ENCODE data around the gene NFATC3.
"Not testable (repeated sequence)": the region's sequence is repeated elsewhere in the genome, so short reads cannot be mapped to it uniquely, and the experiment has no call there.

NFATC3 gene

DNA sequence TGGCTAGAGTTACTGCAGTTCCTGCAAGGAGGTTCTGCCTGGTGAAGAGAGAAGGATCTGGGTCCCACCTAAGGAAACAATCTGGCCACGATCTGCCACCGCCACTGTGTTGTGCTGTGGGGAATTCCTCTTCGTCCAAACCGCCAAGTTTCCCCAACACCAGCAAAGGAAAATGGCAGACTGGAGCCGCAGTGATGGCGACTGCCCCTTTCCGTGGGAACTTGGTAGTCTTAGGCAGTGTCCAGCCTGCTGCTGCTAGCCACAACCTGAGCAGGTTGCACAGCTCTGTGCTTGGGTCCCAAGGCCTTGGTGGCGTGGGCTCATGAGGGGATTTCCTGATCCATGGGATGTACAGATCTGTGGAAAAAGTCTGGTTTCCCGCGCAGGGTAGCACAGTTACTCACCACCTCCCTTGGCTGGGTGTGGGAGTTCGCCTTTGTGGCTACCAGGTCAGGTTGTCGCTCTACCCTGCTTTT is 28.6 kb downstream of the NFATC3 start:
- Mint-ChIP-seq H3K4me3 (no peak overlapping the region), H3K36me3 (peaks cover 36% of the 10 kb centered on the region), H3K4me1 (peaks cover 69% of the 10 kb centered on the region), H3K27ac (no peak overlapping the region), H3K9me3 (peaks cover 17% of the 10 kb centered on the region), H3K27me3 (no peaks in the 10 kb centered on the region)
- ATAC-seq: no peak

- H3K36me3 Mint-ChIP-seq: peaks cover 24% of the 10 kb centered on the region
- peaks cover 71% of the 10 kb centered on the region for H3K4me1 Mint-ChIP-seq
- H3K27me3 Mint-ChIP-seq, H3K4me3 Mint-ChIP-seq, ATAC-seq, H3K27ac Mint-ChIP-seq: not testable (repeated sequence)
- H3K9me3 Mint-ChIP-seq: peaks cover 11% of the 10 kb centered on the region
Measured at GRCh38 chr16:68114939-68115338, 29.8 kb downstream of the NFATC3 start.

DNA sequence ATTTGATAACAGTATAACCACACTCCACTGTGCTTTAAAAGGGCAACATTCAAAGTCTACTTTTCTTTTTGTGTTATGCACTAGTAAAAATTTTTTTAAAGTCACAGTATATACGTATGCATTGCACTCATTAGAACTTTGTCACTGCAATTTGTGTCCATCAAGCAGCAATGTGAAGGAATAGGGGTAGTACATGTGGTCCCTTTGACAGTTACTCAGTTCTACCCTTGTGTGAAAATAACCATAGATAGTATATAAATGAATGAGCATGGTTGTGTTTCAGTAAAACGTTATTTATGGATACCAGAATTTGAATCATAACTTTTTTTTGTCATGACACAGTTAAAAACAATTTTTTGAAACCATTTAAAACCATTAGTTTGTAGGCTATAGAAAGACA is 30.7 kb downstream of the NFATC3 start:
- Mint-ChIP-seq H3K27me3 (no peaks in the 10 kb centered on the region), H3K4me3 (no peak overlapping the region), H3K9me3 (peaks cover 6% of the 10 kb centered on the region), H3K27ac (no peak overlapping the region), H3K36me3 (peaks cover 17% of the 10 kb centered on the region), H3K4me1 (peaks cover 68% of the 10 kb centered on the region)
- no peak for ATAC-seq

DNA sequence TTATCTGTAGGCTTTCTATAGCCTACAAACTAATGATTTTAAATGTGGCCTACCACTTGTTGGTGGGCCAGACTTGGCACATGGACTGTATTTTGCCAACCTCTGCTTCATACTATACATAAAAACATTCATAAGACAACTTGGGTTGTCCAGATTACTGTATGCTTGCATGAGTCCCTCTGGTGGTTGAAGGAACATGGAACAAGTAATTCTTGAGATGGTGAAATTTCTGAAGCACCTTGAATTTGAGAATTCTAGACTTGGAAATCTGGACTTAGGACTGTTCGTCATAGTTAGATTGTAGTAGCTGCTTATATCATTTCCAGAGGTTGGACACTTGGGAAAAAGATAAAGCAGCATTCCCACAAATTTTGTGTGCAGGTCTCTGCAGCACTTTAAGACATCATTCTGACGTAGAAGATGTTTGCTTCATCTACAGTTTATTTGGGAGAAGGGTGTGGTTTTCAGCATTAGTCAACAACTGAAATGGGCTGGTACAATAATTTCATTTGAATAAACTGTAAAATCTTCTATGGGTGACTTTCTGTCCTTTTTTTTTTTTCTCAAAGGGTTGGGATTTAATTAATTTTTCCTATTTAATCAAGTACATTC is 31.2 kb downstream of the NFATC3 start:
- Mint-ChIP-seq H3K27me3 (no peaks in the 10 kb centered on the region), H3K9me3 (peaks cover 3% of the 10 kb centered on the region), H3K27ac (no peak overlapping the region), H3K4me3 (no peak overlapping the region), H3K4me1 (peaks cover 63% of the 10 kb centered on the region), H3K36me3 (peaks cover 12% of the 10 kb centered on the region)
- no peak for ATAC-seq

- H3K27me3 Mint-ChIP-seq: no peaks in the 10 kb centered on the region
- no peak overlapping the region for H3K4me3 Mint-ChIP-seq
- no peaks in the 10 kb centered on the region for H3K9me3 Mint-ChIP-seq
- peaks cover 66% of the 10 kb centered on the region for H3K4me1 Mint-ChIP-seq
- peak overlapping the region; percentile 84 for H3K27ac Mint-ChIP-seq
- H3K36me3 Mint-ChIP-seq: peaks cover 14% of the 10 kb centered on the region
- no peak for ATAC-seq
Measured at GRCh38 chr16:68117884-68118283, 32.7 kb downstream of the NFATC3 start.

GRCh38 chr16:68118954-68119353 is 33.8 kb downstream of the NFATC3 start:
- H3K27me3 Mint-ChIP-seq, H3K9me3 Mint-ChIP-seq: not testable (repeated sequence)
- Mint-ChIP-seq H3K27ac (peak overlapping the region; percentile 84), H3K36me3 (peaks cover 13% of the 10 kb centered on the region), H3K4me3 (peak overlapping the region; percentile 9), H3K4me1 (peaks cover 59% of the 10 kb centered on the region)
- ATAC-seq: peak; percentile 83

- Mint-ChIP-seq H3K36me3 (peaks cover 13% of the 10 kb centered on the region), H3K4me1 (peaks cover 49% of the 10 kb centered on the region), H3K27ac (peak overlapping the region; percentile 84)
- H3K9me3 Mint-ChIP-seq, H3K4me3 Mint-ChIP-seq, ATAC-seq, H3K27me3 Mint-ChIP-seq: not testable (repeated sequence)
Measured at GRCh38 chr16:68120496-68120895, 35.3 kb downstream of the NFATC3 start.

DNA sequence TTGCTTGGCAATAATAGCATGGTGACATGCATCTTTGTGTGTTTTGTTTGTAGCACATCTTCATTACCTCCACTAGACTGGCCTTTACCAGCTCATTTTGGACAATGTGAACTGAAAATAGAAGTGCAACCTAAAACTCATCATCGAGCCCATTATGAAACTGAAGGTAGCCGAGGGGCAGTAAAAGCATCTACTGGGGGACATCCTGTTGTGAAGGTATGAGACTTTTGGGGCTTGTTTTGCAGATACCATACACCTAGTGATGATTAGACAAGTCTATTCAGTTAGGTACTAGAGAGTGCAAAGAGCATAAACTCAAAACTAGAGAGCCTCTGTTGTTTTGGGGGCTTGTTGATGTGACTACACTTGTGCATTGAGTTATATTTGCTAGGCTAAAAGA is 41.2 kb downstream of the NFATC3 start:
- Mint-ChIP-seq H3K9me3 (no peaks in the 10 kb centered on the region), H3K4me1 (peaks cover 50% of the 10 kb centered on the region), H3K27me3 (no peaks in the 10 kb centered on the region), H3K4me3 (no peak overlapping the region), H3K36me3 (peaks cover 27% of the 10 kb centered on the region), H3K27ac (no peak overlapping the region)
- ATAC-seq: no peak

- no peak for ATAC-seq
- no peak overlapping the region for H3K4me3 Mint-ChIP-seq
Measured at GRCh38 chr16:68128577-68129305, 43.6 kb downstream of the NFATC3 start.

GRCh38 chr16:68130520-68130919 is 45.4 kb downstream of the NFATC3 start:
- Mint-ChIP-seq H3K27ac (no peak overlapping the region), H3K36me3 (peaks cover 36% of the 10 kb centered on the region), H3K4me3 (no peak overlapping the region), H3K4me1 (peaks cover 57% of the 10 kb centered on the region), H3K9me3 (no peaks in the 10 kb centered on the region), H3K27me3 (no peaks in the 10 kb centered on the region)
- no peak for ATAC-seq

More at GRCh38 chr16:68128577-68129305, 43.6 kb downstream of the NFATC3 start:
- H3K36me3 Mint-ChIP-seq: peaks cover 26% of the 10 kb centered on the region
- H3K27me3 Mint-ChIP-seq: no peaks in the 10 kb centered on the region
- no peak overlapping the region for H3K27ac Mint-ChIP-seq
- H3K4me1 Mint-ChIP-seq: peaks cover 50% of the 10 kb centered on the region
- no peaks in the 10 kb centered on the region for H3K9me3 Mint-ChIP-seq

GRCh38 chr16:68131813-68132706 is 46.9 kb downstream of the NFATC3 start:
- Mint-ChIP-seq H3K27ac (peak overlapping the region; percentile 54), H3K27me3 (no peaks in the 10 kb centered on the region), H3K4me1 (peaks cover 57% of the 10 kb centered on the region), H3K36me3 (peaks cover 36% of the 10 kb centered on the region), H3K4me3 (no peak overlapping the region), H3K9me3 (no peaks in the 10 kb centered on the region)
- no peak for ATAC-seq

DNA sequence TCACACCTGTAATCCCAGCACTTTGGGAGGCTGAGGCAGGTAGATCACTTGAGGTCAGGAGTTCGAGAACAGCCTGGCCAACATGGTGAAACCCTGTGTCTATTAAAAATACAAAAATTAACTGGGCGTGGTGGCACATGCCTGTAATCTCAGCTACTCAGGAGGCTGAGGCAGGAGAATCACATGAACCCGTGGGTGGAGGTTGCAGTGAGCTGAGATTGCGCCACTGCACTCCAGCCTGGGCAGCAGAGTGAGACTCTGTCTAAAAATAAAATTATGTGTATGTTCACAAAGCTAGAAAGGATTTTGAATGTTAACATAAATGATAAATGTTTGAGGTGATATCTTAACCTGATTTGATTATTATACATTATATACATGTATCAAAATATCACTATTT is 47.8 kb downstream of the NFATC3 start:
- H3K4me3 Mint-ChIP-seq, H3K9me3 Mint-ChIP-seq, H3K27me3 Mint-ChIP-seq, ATAC-seq, H3K27ac Mint-ChIP-seq: not testable (repeated sequence)
- Mint-ChIP-seq H3K4me1 (peaks cover 48% of the 10 kb centered on the region), H3K36me3 (peaks cover 36% of the 10 kb centered on the region)

- no peaks in the 10 kb centered on the region for H3K9me3 Mint-ChIP-seq
- no peak overlapping the region for H3K27ac Mint-ChIP-seq
- no peak for ATAC-seq
- no peaks in the 10 kb centered on the region for H3K27me3 Mint-ChIP-seq
- H3K36me3 Mint-ChIP-seq: peaks cover 48% of the 10 kb centered on the region
- H3K4me1 Mint-ChIP-seq: peaks cover 37% of the 10 kb centered on the region
- no peak overlapping the region for H3K4me3 Mint-ChIP-seq
Measured at GRCh38 chr16:68134644-68135043, 49.5 kb downstream of the NFATC3 start.

DNA sequence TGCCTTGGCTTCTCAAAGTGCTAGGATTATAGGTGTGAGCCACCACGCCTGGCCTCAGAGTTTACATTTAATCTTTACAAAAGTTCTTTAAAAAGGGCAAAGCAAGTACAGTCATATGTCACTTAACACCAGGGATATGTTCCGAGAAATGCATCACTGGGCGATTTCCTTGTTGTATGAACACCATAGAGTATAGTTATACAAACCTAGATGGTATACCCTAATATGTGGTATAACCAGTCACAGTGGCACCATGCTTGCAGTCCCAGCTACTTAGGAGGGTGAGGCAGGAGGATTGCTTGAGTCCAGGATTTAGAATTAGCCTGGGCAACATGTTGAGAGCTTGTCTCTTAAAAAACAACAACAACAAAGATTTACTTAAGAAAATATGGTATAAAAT is 51.3 kb downstream of the NFATC3 start:
- H3K27me3 Mint-ChIP-seq: no peaks in the 10 kb centered on the region
- no peak overlapping the region for H3K4me3 Mint-ChIP-seq
- peaks cover 45% of the 10 kb centered on the region for H3K36me3 Mint-ChIP-seq
- H3K27ac Mint-ChIP-seq: no peak overlapping the region
- H3K9me3 Mint-ChIP-seq: no peaks in the 10 kb centered on the region
- peaks cover 28% of the 10 kb centered on the region for H3K4me1 Mint-ChIP-seq
- ATAC-seq: no peak

DNA sequence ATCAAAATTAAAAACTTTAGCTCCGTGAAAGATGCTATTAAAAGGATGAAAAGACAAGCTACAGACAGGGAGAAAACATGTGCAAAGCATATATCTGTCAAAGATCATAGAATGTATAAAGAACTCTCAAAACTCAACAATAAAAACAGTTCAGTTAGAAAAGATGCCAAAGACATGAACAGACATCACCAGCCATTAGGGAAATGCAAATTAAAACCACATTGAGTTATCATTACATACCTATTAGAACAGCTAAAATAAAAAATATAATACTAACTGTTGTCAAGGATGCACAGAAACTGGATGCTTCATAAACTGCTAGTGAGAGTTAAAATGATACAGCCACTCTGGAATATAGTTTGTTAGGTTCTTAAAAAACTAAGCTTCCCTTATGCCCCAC is 58.8 kb downstream of the NFATC3 start:
- peaks cover 24% of the 10 kb centered on the region for H3K4me1 Mint-ChIP-seq
- no peak for ATAC-seq
- no peak overlapping the region for H3K4me3 Mint-ChIP-seq
- H3K36me3 Mint-ChIP-seq: peaks cover 27% of the 10 kb centered on the region
- H3K9me3 Mint-ChIP-seq: no peaks in the 10 kb centered on the region
- H3K27ac Mint-ChIP-seq: no peak overlapping the region
- no peaks in the 10 kb centered on the region for H3K27me3 Mint-ChIP-seq
